ENCODE data around the gene TUBA1B.

Gene TUBA1B

DNA sequence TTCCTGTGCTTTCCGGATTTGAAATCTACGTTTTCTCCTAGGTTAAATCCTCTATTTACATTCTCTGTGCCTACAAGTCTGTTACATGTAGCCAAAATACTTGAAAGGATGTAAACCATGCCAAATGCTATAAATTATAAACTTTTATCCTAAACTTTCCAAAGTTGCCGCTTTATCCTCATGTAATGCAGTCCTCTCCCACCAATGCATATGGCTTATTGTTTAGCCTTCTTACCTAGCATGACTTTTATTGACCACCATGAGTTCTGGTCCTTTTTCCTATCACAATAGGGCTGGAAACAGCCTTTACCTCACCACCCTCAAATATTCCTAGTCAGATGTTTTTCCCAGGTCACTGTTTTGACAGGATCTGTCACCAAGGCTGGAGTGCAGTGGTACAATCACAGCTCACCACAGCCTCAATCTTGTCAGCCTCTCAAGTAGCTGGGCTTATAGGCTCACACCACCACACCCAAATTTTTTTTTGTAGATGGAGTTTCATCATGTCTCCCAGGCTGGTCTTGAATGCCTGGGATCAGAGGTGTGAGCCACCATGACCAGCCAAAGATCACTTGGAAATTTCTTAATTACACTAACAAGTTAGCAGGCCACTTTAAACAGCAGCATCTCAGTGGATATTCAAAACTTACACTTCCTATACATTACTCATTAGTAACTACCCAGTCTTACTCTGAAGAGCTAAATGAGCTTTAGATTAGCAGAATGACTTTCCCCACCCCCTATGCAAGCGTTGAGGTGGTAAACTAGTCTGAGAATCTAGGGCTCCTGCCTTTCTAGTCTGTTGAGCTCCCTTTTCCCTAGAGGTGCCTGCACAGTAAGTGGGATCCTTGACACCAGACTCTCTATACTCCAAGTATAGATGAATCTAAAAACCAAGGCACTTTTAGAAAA is 4.1 kb downstream of the TUBA1B start:
- DNase-seq, result no peak

DNA sequence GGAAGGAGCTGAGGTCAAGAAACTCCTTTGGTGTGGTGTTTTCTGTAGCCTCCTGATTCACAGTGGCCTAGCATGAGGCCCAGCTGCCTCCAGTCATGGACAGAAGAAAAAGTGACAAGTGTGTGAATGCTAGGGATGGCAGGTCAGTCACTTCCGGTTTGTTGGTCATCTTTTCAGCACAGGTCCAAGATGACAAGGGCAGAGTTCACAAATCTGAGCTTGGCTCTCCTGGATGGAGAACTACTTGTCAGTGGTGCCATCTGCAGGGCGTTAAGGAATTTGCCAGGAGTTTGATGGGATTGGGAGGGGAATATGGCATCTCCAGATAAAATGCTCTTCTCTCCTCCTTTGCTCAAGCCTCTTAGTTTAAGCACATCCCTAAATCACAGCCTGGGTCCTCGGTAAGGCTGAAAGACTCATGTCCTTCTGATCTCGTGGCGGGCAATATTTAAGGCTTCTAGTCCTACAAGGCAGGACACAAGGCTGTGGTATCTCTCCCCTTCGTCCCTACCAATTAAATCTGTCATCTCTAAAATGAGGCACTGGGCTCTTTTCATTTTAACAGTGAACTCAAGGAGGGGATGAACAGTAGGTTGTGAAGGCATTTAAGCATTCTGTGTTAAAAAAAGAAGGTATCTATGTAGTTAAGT is 10.0 kb downstream of the TUBA1B start:
- DNase-seq, result no peak

DNA sequence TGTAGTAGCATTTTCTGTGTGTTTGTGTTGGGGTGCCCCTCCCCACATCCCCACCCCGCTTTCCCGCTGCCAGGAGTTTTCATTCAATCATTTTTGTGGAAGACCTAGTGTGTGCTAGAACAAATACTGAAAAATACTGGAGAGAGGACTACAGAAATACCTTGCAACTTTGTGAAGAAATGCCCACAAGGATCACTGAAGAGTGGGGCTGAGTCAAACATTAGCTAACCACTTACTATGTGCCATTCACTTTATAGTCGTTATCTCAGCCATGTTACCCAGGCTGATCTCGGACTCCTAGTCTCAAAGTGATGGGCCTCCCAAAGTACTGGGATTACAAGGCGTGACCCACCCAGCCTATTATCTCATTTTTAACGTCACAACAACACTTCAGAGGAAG is 20.0 kb downstream of the TUBA1B start:
- DNase-seq, result no peak

DNA sequence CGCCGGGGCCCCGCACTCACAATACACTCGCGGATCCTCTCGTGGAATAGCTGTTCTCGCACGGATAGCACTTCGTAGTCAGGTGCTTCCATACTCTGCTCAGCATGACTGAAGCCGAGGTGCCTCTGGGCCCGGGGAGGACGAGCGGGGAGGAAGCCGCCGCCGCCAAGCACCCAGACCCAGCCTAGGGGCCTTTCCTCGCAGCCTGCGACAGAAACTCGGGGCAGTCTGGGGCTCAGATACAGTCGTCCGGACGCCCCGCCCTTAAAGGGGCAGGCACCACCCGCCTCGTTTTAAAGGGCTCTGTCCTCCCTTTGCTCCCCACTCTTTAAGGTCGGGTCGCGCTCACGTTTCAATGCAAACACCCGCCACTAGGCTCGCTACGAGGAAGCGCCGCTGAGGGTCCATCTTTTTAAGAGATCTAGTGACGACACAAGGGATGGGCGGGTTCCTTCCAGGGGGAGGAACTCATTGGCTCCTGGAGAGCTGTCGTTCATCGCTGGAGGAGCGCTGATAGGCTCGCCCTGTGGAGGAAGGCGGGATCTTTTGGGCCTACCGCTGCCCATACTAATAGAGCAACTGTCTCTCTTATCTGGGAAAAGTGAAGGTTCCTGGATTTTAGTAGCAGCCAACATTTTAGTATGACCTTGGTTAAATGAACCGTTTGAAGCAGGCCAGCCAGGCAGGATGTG is 20.6 kb downstream of the TUBA1B start, which contains the start of gene LMBR1L:
Gene LMBR1L, minus strand, starts transcription at position 384 of the 692 bp plus-strand sequence. Its CDS starts 292 bp downstream, at position 92.
- DNase-seq, result peak; percentile 98 to 99

DNA sequence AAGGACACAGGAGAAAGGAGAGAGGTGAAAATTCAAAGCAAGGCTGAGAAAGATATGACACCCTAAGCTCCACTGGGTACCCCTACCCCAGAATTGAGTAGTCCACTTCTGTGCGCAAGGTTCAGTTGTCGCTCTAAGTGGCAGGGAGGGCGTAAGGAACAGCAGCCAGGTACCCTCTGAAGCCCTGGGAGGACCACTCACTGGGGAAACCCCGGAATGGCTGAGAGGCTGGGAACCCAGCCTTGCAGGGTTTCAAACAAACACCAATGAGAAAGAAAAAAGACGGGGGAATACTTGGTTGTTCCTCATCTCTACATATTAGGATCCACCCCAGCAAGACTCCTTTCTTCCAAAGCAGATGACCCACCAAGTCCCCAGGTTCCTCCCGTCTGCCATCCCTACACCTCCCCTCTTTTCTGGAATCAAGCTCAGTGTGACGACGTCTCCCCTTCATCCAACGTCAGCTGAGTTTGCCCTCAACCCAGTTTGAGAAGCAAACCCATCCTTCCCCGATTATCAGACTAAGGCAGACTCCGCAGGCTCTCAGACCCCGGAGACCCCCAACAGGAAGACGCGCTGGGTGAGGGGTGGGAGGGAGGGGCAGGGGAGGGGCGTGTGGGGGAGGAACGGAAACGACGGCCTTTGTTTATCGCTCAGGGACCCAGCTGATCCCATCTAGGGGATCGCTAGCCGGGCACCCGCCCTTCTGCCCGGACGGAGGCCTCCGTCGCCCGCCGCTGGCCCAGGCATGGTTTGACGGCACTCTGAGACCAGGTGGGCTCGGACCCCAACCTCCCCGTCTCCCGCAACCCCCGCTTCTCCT is 21.3 kb downstream of the TUBA1B start:
- DNase-seq, result peak in 1 of 2 donors; percentile 24

DNA sequence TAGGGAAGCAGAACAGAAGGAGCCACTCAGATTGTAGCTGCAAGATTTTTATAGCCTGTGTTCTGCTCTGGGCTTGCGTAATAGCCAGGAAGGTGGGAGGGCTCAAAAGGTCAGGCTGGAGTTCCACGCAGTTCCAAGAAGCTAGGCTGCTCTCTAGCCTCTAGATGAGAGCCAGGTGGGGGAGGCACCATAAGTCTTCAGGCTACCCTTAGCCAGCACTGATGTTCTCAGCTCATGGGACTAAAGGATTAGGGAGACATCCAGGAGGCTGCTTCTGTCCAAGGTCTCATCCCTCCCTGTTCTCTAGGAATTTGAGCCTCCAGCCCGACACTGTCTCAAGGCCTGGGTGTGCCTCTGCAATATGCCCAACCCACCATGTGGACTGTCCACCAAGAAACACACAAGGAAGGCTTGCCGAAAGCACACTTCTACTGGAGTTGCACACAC is 22.2 kb downstream of the TUBA1B start:
- peak in 1 of 2 donors; percentile 31 for DNase-seq

DNA sequence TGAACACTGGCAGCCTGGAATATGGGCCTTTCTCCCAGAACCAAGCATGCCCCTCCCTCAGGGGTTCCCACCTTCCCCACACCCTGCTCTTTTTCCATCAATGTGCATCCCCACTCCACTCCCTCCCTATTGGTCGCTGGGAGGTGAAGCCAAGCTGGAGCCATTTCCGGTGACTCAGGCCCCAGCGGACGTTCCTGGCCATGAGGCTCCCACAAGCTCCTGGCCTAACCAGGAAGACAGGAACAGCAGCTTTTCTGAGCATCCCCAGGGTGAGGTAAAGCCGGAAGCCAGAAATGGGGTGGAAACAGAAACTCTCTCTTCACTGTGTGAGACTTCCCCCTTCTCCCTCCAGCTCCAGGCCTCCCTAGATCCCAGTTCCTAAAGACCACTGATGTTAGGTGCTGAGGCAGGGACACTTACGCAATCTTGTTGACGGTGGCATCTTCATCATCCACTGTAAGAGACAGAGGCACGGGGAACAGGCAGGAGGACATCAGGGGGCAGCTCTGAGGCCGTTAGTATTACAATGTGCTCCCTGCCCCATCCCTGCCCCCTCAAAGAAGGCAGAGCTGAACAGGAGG is 25.6 kb downstream of the TUBA1B start:
- no peak for DNase-seq

DNA sequence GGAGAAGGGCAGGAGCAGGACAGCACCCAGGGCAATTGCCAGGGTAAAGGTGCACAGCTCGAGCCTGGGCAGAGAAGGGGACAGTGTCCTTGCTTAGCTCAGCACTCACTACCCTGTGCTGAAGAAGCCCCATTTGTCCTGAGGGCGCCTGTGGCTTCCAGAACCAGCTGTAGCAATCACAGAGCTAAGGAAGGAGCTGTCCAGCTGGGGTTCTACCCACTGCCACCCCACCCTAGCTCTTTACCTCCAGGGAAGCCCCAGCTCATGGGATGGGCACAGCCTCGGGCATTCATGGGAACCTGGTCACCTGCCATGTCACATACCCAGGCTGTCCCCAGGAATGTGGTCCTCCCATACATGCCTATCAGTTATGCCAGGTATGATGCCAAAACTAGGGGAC is 26.4 kb downstream of the TUBA1B start:
- no peak for DNase-seq

DNA sequence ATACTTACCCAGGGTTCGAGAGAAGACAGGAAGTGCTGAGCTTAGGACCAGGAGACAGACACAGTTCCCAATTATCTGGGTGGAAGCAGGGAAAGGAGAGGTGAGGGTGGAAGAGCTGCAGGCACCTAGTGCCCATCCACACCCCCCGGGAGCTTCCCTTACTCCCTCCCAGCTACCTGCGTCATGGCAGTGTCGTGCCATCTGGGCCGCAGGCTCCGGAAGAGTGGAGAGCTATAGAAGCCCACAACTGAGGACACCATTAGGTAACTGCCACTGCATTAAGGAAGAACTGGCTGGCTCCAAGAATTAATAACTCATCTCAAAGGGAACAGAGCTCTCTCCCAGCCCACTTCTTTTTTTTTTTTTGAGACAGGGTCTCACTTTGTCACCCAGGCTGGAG is 30.8 kb downstream of the TUBA1B start:
- DNase-seq, result no peak

DNA sequence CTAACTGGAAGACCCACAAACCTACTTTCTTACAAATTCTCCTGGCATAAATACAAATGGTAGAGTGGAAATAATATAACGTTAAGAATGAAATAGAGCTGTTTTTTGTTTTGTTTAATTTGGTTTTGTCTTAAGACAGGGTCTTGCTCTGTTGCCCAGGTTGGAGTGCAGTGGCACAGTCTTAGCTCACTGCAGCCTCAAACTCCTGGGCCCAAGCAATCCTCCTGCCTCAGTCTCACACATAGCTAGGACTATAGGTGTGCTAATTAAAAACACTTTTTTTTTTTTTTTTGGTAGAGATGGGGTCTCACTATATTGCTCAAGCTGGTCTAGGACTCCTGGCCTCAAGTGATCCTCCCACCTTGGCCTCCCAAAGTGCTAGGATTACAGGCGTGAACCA is 32.5 kb downstream of the TUBA1B start:
- no peak for DNase-seq

DNA sequence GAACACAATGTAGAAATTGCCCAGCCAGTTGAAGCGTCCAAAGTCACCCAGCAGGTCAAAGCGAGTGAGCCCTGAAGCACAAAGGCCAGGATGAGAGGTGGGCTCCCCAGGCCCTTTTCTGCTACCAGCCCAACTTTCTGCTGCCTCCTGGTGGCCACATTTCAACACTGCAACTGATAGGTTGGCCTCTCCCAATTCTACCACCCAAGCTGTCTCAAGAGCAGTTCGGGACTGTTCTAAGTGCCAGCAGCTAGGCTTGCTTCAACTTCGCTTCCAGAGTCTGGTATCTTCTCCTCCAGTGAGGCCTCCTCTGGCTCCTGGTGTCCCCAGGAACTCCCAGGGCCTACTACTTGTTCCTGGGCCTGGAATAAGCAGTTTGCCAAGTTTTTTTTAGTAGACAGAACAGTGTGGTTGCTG is 33.2 kb downstream of the TUBA1B start:
- peak; percentile 66 to 68 for DNase-seq

DNA sequence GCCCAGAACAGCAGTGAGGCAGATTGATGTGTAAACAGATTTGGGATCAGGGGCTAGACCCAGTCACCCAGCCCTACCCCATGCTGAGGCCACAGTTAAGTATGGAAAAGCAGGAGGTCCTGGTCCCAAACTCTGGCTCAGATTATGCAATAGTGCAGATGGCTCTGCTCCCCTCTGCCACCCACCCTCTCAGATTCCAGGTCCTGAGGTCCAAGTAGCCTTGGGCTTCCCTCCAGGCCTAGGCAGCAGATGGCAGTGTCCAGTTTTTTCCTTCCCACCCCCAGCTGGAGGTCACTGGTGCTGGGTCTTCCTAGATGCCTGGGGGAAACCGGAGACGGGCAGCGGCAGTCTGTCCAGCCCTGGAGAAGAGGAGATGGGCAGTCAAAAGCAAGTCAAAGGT is 33.8 kb downstream of the TUBA1B start:
- DNase-seq, result no peak

DNA sequence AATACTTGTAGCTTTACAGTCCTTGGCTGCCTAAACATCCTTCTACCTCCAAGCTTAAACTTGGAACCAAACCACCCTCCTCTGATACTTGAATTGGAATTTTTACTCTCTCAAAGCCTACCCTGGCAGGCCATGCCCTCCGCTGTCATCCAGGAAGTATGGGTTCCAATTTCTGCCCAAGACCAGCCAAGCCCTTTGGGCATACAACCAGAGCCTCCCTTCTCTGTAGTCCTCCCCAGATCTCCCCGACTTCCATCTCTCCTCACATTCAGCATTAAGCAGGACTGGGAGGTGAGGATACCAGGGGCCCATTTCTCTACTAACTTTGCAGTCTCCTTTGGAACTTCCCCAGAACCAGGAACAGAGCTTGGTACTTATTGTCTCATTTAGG is 36.2 kb downstream of the TUBA1B start:
- no peak for DNase-seq

DNA sequence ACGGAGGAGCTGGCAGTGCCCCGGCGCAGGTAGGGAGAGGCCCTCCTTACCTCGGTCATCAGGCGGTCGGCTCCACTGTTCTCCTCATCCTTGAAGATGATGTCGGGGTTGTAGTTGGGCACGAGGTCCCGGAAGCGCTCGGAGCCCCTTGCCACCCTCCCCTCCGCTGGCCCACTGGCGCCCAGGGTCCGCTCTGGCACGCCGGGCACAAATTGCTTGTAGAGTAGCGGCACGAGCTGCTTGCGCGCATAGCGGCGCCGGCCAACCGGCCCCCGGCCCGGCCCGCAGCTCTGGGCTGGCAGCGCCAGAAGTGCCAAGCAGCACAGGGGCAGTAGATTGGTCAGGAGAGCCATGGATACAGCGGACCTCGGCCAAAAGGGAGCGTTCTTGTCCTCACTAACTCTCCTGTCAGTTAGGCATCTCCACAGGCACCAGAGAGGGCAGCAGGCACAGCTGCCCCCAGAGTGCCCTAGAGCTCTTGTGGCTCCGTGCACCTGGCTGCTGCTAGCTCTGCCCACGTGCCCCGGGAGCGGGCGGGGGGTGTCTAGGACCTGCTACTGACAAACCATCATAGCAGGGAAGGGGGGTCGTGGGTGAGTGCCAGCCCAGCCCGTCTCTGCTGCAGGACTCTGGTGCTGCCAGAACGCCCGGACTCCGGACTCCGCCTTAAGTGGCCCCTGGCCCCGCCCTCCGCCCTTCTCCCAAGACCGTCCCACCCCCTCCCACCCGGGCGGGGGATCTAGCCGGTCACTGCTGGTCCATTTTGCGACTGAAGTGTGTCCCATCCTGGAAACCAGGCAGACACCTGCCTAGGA is 36.8 kb downstream of the TUBA1B start, which contains the start of gene DHH:
Gene DHH, minus strand, starts transcription at position 642 of the 815 bp plus-strand sequence. Its CDS starts 289 bp downstream, at position 353.
- no peak for DNase-seq

DNA sequence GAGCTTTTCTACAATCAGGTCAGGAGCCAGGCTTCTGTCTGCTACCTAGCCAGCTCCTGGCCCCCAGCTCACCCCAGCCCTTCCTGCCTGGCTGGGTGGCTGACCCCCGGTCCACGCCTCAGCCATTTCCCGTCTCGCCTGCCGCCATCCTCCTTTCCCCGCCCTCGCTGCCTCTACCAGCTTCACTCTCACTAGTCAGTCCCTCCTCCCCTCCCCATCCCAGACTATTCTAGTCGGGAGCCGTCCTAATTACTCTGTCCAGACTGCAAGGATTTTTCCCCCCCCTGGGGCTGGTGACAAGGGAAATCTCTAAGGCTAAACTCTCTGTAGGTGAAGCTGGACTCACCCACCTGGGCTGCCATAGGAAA is 37.4 kb downstream of the TUBA1B start:
- no peak for DNase-seq

DNA sequence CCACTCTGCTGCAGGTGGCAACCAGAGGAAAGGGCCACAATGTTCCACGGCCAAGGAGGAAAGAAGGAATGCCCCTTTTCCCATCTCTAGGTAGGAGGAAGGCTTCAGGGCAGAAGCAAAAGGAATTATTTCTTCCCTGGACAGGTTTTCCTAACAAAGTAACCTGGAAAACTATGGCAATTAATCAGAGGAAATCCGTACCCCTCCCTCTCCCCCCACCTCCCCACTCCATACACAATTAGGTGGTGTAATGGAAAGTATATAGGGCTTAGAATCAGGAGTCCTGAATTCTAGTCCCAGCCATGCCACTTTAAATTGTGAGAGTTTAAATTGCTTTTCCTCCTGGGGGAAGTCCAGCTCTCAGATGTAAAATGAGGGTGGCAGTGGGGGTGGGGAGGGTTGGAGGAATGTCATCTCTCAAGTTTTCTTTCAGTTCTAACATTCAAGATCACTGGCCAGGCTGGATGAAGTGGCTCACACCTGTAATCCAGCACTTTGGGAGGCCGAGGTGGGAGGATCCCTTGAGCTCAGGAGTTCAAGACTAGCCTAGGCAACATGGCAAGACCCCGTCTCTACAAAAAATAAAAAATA is 38.3 kb downstream of the TUBA1B start:
- no peak for DNase-seq

DNA sequence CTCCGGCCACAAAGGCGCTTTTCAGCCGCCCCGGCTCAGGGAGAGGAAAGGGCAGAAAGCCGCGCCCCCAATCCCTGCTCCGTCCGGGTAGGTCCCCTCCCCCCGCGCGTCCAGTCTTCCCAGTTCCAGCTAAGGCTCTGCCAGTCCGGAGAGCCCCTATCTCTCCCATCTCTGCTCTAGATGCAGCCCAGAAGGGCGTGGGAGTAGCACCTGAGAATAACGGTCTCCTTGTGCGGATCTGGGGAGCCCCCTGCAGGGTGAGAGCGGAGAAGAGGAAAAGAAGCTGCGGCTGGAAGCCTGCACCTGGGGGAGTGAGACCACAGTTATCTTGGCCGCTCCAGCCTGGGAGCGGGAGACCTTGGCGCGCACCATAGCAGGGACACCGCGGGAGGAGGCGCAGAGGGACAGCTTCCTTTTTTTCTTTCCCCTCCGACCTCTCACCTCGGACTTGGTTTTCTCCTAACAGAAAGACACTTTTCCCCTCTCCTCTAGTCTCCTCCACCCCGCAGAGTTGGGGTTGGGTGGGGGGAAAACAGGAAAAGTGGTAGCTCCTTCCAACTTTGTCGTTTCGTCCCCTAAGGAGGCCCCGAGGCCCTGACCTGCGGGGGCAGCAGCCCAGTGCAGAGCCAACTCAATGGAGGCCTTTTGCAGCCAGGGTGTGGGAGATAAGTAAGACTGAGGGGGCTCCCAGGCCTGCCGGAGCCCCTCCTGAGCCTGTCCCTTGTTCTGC is 38.9 kb downstream of the TUBA1B start:
- DNase-seq, result peak; percentile 61 to 63

DNA sequence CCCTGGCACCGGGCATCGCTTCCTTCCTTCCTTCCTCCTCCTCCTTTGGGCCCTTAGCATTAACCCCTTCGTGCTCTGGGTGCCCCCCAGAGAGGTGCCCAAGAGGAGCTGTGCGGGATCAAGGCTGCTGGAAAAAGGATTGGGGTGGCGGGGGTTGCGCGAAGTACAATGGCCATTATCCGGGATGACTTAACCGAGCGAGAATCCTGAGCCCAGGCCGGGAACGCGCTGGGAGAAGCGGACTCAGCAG is 39.4 kb downstream of the TUBA1B start:
- no peak for DNase-seq

DNA sequence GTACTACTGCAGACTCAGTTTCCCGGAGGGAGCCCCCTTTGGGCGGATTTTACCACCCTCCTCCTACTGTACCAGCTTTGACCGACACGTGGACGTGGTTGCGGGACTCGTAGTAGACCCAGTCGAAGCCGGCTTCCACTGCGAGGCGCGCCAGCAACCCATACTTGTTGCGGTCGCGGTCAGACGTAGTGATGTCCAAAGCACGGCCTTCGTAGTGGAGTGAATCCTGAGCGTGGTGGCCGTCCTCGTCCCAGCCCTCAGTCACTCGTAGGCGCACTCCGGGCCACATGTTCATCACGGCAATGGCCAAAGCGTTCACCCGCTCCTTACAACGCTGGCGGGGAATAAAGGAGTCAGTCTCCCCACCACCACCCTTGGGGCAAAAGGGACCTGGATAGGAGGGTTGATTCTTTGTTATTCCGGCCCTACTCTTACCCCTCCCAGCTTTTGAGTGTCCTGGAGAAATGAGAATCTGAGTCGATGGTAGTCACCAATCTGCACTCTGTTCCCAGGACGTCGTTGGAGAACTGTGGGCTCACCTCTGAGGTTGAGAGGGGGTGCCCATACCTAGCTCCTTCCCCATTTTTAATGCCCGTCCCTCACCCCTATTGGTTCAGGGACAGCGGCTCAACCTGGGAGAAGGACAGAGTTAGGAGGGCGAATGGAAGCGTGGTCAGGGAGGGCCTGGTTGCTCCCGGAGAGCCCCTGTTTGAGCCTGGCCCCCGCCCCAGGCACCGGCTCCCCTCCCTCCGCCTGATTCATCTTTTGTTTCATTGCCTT is 39.9 kb downstream of the TUBA1B start:
- DNase-seq, result no peak
